DMS53 treated with DMSO at 0.1 percent for 48 hours (cell line): ENCODE measurements around the gene ZKSCAN8.

ENCODE experiments used
- DNase-seq: peaks from one replicate; lab custom pipeline; 2025; ENCODE audit not compliant: unreplicated experiment; lab: John Stamatoyannopoulos, UW

Gene ZKSCAN8

DNA sequence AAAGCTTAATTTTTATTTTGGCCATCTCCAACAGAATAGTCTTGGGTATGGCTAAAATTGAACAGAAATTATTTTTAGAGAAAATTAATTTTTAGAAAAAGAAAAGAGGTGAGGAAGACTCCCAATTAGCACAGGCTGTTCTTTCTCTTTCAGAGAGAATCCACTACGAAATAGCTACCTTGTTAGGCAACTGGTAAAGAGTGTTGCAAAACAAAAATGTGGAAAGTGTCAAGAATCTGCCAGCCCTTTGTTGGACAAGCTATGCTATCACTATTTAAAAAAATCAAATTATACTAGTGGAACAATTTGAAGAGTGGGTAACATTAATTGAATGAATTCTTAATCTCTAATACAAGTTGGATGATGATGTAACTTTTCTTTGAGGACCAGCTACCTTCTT, 64.2 kb downstream of the ZKSCAN8 start:
- no peak for DNase-seq

GRCh38 chr6:28206527-28206926, 64.8 kb downstream of the ZKSCAN8 start:
- no peak for DNase-seq

- DNase-seq, result no peak
Observed at GRCh38 chr6:28206928-28207509, 65.3 kb downstream of the ZKSCAN8 start.

GRCh38 chr6:28207510-28208110, 65.9 kb downstream of the ZKSCAN8 start:
- DNase-seq, result no peak

- no peak for DNase-seq
Observed at GRCh38 chr6:28208111-28208659, 66.5 kb downstream of the ZKSCAN8 start.
